Sigmoid colon (tissue), 7 donors: ENCODE measurements around the gene EHD4. TPM values are rescaled to one million over a fixed set of nuclear protein-coding genes. Genes with fewer than 3 reads are reported as not detected.
A peak's percentile ranks its signal among the peaks of the same experiment; 100 is the strongest.

Source experiments
- DNase-seq: peaks from one replicate; pipeline ENCODE4 v3.0.0-alpha.2; 2019
- H3K27ac ChIP-seq, 4 donors: fragments of 200-600 bp; sonication (generic); one replicate each; pipeline ENCODE4 v1.5.1; 2016 to 2019; ENCODE audit warnings: mild to moderate bottlenecking in 1 of 4
- H3K27me3 ChIP-seq, 3 donors: fragments of 200-600 bp; sonication (generic); one replicate each; pipeline ENCODE4 v1.5.1; 2019; ENCODE audit warnings: mild to moderate bottlenecking in 1 of 3
- H3K36me3 ChIP-seq, 4 donors: fragments of 200-600 bp; sonication (generic); one replicate each; pipeline ENCODE4 v1.5.1; 2016 to 2019
- H3K4me1 ChIP-seq, 4 donors: fragments of 200-600 bp; sonication (generic); one replicate each; pipeline ENCODE4 v1.5.1; 2017 to 2019
- H3K4me3 ChIP-seq, 4 donors: fragments of 200-600 bp; sonication (generic); one replicate each; pipeline ENCODE4 v1.5.1; 2017 to 2019; ENCODE audit warnings: mild to moderate bottlenecking in 2 of 4, moderate library complexity in 1 of 4
- H3K9me3 ChIP-seq, 4 donors: fragments of 200-600 bp in 3 of 4; sonication (generic) in 3 of 4; one replicate each; pipeline versions ENCODE4 v1.5.1 to v1.6.1; 2013 to 2019
- EP300 ChIP-seq, 4 donors: sonication (generic); formaldehyde crosslinking; IDR thresholded peaks; one replicate each; pipeline ENCODE4 v1.6.1; 2017; ENCODE audit warnings: antibody characterized with exemption in 4 of 4
- POLR2A ChIP-seq, 2 donors: fragments of 450-650 bp; IDR thresholded peaks; one replicate each; pipeline ENCODE4 v1.6.1; 2016; ENCODE audit warnings: antibody characterized with exemption in 2 of 2, mild to moderate bottlenecking in 2 of 2, moderate library complexity in 2 of 2
- POLR2AphosphoS5 ChIP-seq, 4 donors: sonication (generic); formaldehyde crosslinking; IDR thresholded peaks; one replicate each; pipeline ENCODE4 v1.6.1; 2017; ENCODE audit warnings: antibody characterized with exemption in 4 of 4
- WGBS, 2 donors: extraction: QIAGEN DNeasy Blood & Tissue Kit; methylation state at CpG; one replicate each; pipeline ENCODE4 v1.1.7; 2013; 5-methylcytosine and 5-hydroxymethylcytosine counted together
- intact Hi-C: fragments of 100-400 bp; cut with DNase I; formaldehyde crosslinking; loops from one replicate; pipeline ENCODE4 v1.15.1; 2023
- polyA plus RNA-seq, 3 donors: library from polyadenylated mRNA; stranded (reverse); fragments of 200-250 nt; gene quantifications; one replicate each; pipeline ENCODE4 v1.2.3, GENCODE V29; 2013
- total RNA-seq, 4 donors: library from RNA; depleted of rRNA; stranded (reverse); fragments of >200 nt; gene quantifications; one replicate each; pipeline ENCODE4 v1.1.0, GENCODE V29; 2016
- TF ChIP-seq, protein P1 (sequence below), 4 experiments: fragments of 450-650 bp in 3 of 4; fragments of 200-600 bp in 1 of 4; IDR thresholded peaks; one replicate each; pipeline ENCODE4 v1.5.1; 2016 to 2019; ENCODE audit warnings: antibody characterized with exemption in 4 of 4, mild to moderate bottlenecking in 3 of 4, moderate library complexity in 2 of 4
- donor health status: healthy with polysubstance abuse.
- donor health status: Bipolar disorder and iron deficiency.
- donor health status: healthy.

The EHD4 gene
- total and polyA plus RNA-seq, 7 donors: 8.9 to 37.0 (median 13.0) TPM

DNA sequence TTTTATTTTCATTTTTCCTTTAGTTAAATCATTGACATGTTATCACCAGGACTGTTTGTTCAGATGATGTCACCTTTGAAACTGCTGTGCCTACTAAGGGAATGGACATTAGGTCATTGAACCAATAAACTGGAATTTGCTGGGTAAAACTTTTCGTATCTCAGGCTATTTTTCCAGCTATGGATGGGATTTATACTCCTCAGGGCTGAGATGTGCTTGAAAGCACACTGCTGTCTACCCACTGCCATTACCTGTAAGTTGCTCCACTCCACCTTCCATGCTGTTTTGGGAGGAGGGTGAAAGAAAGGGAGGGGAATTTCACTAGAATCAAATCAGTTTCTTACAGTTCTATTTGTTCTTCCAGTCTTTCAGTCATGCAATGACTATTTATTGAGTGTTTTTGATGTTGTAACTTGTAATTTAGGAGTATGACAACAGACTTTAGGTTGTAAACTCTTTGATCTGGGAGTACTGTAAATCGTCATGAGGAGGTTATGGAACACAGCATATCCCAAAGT is 11.3 kb downstream of the EHD4 start:
- no peaks in the 10 kb centered on the region for H3K27me3 ChIP-seq
- H3K9me3 ChIP-seq: no peaks in the 10 kb centered on the region
- intact Hi-C loops: no loop called here
- WGBS, 2 donors: 14 to 59% methylated on average over 2 of the region's 2 CpGs
- H3K4me3 ChIP-seq: no peak overlapping the region
- TF ChIP-seq POLR2A (IDR thresholded peaks at IDR 0.05): no peak
- no peak for TF ChIP-seq POLR2AphosphoS5 (IDR thresholded peaks at IDR 0.05)
- TF ChIP-seq, protein P1, sequence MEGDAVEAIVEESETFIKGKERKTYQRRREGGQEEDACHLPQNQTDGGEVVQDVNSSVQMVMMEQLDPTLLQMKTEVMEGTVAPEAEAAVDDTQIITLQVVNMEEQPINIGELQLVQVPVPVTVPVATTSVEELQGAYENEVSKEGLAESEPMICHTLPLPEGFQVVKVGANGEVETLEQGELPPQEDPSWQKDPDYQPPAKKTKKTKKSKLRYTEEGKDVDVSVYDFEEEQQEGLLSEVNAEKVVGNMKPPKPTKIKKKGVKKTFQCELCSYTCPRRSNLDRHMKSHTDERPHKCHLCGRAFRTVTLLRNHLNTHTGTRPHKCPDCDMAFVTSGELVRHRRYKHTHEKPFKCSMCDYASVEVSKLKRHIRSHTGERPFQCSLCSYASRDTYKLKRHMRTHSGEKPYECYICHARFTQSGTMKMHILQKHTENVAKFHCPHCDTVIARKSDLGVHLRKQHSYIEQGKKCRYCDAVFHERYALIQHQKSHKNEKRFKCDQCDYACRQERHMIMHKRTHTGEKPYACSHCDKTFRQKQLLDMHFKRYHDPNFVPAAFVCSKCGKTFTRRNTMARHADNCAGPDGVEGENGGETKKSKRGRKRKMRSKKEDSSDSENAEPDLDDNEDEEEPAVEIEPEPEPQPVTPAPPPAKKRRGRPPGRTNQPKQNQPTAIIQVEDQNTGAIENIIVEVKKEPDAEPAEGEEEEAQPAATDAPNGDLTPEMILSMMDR (IDR thresholded peaks at IDR 0.05): no peak
- TF ChIP-seq EP300 (IDR thresholded peaks at IDR 0.05): no peak
- no peak for DNase-seq
- peaks cover 0 to 6% (median 2%) of the 10 kb centered on the region in 4 donors for H3K4me1 ChIP-seq
- no peaks in the 10 kb centered on the region for H3K36me3 ChIP-seq
- no peak overlapping the region for H3K27ac ChIP-seq

DNA sequence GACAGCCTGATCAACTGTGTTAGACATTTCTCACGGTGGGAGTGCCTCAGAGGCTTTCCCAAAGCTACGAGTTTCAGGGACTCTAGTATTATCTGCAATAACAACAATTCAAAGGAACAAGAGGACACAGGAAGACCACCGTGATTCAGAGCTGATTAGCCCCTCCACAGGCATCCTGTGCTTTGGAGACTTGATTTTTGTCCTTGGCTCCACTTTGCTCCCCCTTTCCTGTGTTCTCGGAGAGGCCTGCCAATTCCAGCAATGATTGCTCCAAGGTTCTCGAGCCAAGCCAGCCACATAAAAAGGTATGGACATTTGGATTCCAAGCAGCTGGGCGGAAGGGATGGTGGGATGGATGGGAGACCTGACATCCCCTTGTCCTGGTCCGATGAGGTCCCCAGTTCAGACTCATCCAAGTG is 14.3 kb downstream of the EHD4 start:
- peaks cover 0 to 6% (median 2%) of the 10 kb centered on the region in 4 donors for H3K4me1 ChIP-seq
- WGBS, 2 donors: 85 to 87% methylated on average over 7 of the region's 7 CpGs
- H3K27ac ChIP-seq: no peak overlapping the region

GRCh38 chr15:41957021-41957897 is 15.1 kb downstream of the EHD4 start:
- H3K27ac ChIP-seq: peak overlapping the region in 1 of 4 donors; percentile 24
- no peaks in the 10 kb centered on the region for H3K9me3 ChIP-seq
- peaks cover 0 to 6% (median 2%) of the 10 kb centered on the region in 4 donors for H3K4me1 ChIP-seq
- 71 to 79% methylated on average over 12 of the region's 12 CpGs for WGBS, 2 donors
- H3K4me3 ChIP-seq: no peak overlapping the region
- DNase-seq: no peak
- H3K36me3 ChIP-seq: peaks cover 0 to 7% (median 2%) of the 10 kb centered on the region in 4 donors
- TF ChIP-seq POLR2AphosphoS5 (IDR thresholded peaks at IDR 0.05) (no peak), POLR2A (IDR thresholded peaks at IDR 0.05) (no peak), EP300 (IDR thresholded peaks at IDR 0.05) (no peak)
- TF ChIP-seq, protein P1 (IDR thresholded peaks at IDR 0.05): no peak
- H3K27me3 ChIP-seq: no peaks in the 10 kb centered on the region
- intact Hi-C loops: no loop called here

More for the DNA sequence above, 14.3 kb downstream of the EHD4 start:
- no peak for DNase-seq
- TF ChIP-seq, protein P1 (IDR thresholded peaks at IDR 0.05): no peak
- TF ChIP-seq EP300 (IDR thresholded peaks at IDR 0.05) (no peak), POLR2AphosphoS5 (IDR thresholded peaks at IDR 0.05) (no peak), POLR2A (IDR thresholded peaks at IDR 0.05) (no peak)
- Histone ChIP-seq H3K4me3 (no peak overlapping the region), H3K9me3 (no peaks in the 10 kb centered on the region), H3K36me3 (peaks cover 0 to 5% (median under 1%) of the 10 kb centered on the region in 4 donors), H3K27me3 (no peaks in the 10 kb centered on the region)
- intact Hi-C loops: no loop called here

DNA sequence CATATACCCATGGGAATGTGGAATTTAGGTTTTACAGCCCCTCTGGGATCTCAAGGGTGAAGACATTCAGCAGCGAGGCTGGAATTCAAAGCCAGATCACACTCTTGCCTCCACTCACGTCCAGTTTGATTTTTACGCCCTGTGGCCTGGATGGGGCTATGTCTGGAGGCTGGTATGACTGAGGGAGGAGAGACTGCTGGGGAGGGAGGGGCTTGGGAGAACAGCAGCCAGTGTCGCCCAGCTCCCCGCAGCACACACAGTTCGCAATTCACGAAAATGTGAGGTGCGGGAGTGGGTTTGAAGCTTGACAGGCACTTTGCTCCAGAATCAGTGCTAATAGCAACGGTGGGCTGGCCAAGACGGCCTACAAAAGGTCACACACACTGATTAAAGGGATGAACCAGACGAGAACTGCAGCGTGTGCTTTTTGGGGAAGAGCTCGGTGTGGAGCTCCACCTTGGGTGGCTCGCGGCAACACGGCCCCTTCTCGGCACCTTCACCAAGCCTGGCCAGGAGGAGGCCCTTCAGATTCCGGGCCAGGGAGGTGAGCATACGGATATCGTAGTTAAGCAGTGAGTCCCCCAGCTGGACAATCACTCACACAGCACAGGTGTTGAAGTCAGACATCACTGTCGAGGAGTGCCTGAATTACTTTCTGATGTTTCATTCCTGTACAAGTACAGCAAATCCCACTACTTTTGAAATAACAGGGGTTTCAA is 16.4 kb downstream of the EHD4 start:
- 85 to 92% methylated on average over 21 of the region's 21 CpGs for WGBS, 2 donors
- no peak for DNase-seq
- Histone ChIP-seq H3K27me3 (no peaks in the 10 kb centered on the region), H3K4me1 (peaks cover 0 to 13% (median 8%) of the 10 kb centered on the region in 4 donors), H3K27ac (peak overlapping the region in 2 of 4 donors; percentile 25 to 37), H3K9me3 (no peaks in the 10 kb centered on the region), H3K4me3 (peak overlapping the region in 1 of 4 donors; percentile 16), H3K36me3 (peaks cover 0 to 7% (median 2%) of the 10 kb centered on the region in 4 donors)
- intact Hi-C loops: no loop called here
- TF ChIP-seq, protein P1 (IDR thresholded peaks at IDR 0.05): no peak
- TF ChIP-seq EP300 (IDR thresholded peaks at IDR 0.05) (no peak), POLR2AphosphoS5 (IDR thresholded peaks at IDR 0.05) (no peak), POLR2A (IDR thresholded peaks at IDR 0.05) (no peak)
